Stimulated activated CD8-positive, alpha-beta memory T cell treated with anti-CD3 and anti-CD28 coated beads, Interleukin-12 subunit alpha, Interleukin-12 subunit beta, amount 100 ng/mL, for 24 hours (primary cell): ENCODE results near the gene PLA2R1.
A peak's percentile ranks its signal among the peaks of the same experiment; 100 is the strongest.

Experiments
- DNase-seq: peaks from one replicate; pipeline ENCODE4 v3.0.0-alpha.2; 2020; ENCODE audit errors: extremely low read depth

PLA2R1 gene

GRCh38 chr2:160062292-160063005, at the start of gene PLA2R1:
PLA2R1 (minus strand) TSS chr2:160062615; CDS start chr2:160062403, 212 bp downstream.
- no peak for DNase-seq

DNA sequence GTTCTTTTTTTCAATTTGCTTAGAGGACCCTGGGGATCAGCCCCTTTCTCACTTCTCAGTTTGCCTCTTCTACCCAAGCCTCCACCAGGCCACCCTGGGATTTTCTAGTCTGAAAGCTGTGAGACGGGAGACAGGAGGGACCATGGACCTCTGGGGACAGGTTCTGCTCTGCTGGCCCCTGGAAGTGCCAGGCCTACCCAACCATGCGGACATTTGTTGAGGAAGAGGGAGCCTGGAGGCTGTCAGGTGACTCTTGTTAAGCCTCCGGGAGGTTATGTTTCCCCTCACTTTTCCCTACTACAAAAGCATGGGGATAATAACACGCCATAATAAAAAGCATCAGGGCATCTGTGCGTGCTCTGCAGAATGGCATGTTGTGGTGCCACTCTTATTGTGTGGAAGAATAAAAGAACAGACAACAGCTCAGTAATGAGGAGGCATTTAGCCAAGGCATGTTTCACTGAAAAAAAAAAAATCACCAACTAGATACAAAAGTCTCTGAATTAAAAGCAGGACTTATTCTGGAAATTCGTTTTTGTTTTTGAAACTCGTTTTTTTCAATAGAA, 48.3 kb upstream of the PLA2R1 start:
- DNase-seq = no peak

DNA sequence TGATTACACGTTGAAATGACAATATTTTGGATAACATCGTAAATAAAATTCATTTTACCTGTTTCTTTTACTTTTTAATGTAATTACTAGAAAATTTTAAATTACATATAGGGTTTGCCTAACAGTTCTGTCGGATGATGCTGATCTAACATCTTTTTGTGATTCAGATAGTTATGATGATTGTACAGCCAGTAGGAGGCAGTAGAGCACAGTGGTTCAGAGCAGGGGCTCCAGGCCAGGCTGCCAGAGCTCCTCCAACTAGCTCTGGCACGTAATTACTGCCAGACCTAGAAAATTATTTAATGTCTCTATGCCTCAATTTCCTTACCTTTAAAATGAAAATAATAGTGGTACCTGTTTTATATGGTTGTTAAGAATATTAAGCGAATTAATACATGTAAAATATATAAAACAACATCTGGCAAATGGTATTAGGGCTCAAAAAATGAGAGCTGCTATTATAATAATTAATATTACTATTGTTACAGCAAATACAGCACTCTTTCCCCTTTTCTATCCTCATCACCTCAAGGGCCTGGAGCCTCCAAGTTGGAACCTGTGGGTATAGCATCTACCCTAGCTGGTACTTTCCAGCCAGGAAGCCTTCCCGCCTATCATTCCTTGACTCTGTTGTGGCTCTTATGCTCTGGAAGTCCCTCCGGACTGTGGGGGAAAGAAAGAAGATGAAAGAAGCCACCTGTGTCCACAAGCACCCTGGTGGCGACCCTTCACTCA, 47.7 kb upstream of the PLA2R1 start:
- DNase-seq = peak; percentile 23

- DNase-seq = no peak
Observed at GRCh38 chr2:160109243-160109642, 46.8 kb upstream of the PLA2R1 start.

DNA sequence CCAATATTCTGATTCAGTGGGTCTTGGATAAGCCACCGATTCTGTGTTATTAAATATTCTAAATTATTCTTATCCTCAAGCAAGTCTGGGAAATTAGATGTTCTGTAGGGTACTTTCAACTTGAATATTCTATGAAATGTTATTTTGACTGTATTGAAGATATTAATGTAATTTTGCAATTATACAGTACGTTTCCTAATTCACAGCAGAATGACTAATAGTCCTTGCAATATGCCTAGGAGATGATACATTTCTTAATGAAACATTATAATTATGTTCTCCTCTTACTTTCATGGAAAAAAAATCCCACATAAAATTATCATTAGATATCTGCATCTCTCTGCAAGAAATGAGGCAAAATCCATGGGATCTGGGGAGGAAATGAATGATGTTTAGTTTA, 46.2 kb upstream of the PLA2R1 start:
- no peak for DNase-seq

DNA sequence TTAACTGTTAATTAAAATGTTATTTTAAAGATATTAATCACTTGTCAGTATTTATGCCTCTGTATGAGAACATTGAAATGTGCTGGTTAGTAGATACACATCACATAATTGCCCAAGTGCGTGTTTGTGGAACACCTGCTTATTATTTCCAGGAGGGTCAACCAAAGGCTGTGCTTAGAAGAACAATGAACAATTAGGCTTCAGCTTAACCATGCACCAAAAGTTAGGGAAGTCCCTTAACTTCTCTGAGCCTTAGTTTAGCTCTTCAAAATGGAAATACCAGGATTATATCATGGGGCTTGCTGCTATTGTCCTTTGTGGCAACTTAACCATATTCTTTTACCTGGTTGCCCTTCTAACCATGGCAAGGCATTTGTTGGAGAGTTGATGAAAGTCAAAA, 43.0 kb upstream of the PLA2R1 start:
- DNase-seq = no peak

- no peak for DNase-seq
Observed at GRCh38 chr2:160104115-160104514, 41.7 kb upstream of the PLA2R1 start.

DNA sequence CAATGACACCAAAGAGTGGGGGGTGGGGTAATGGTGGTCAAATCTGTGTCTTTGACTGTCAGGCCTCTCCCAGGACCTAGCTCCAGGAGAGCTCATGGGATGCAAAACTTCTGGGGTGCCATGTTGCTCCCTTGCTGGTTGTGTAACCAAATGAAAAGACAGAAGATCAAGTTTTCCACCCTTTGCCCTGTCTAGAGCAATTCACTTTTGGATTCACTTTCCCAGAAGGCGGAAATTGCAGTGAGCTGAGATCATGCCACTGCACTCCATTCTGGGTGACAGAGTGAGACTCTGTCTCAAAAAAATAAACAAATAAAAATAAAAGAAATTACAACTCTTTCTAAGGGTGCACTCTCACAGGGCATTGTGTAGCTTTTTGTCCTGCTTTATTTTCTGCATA, 34.9 kb upstream of the PLA2R1 start:
- DNase-seq = no peak

DNA sequence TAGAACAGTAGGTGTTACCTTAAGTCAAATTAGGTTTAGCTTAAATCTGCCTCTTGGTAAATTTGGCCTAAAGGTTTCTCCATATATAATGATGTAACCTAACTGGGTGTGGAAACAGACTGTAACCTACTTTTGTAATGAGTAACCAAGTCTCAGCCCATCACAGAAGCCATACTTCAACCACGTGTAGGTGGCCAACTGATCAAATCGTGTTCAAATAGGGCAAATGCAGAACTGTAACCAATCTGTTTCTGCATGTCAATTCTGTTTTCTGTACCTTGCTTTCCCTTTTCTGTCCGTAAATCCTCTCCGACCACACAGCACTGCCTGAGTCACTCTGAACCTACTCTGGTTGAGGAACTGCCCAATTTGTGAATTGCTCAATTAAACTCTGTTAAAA, 34.0 kb upstream of the PLA2R1 start:
- no peak for DNase-seq

DNA sequence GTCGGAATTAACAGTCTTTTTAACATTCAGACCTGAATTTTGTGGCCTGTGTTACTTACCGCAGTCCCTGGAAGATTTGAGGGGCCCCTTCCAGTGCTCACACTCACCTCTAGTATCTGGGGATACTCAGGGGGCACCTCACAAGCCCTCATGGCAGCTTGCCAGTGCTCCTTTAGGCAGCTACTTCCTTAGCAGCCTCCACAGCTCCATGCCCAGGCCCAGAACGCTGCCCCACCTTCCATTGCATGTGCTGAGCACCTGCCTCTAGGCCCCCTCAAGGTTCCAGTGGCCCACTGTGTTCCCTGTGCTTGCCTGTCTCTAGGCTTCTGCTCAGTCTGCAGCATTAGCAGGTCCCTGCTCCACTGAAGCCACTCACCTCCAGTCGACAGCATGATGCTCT, 30.0 kb upstream of the PLA2R1 start:
- no peak for DNase-seq

DNA sequence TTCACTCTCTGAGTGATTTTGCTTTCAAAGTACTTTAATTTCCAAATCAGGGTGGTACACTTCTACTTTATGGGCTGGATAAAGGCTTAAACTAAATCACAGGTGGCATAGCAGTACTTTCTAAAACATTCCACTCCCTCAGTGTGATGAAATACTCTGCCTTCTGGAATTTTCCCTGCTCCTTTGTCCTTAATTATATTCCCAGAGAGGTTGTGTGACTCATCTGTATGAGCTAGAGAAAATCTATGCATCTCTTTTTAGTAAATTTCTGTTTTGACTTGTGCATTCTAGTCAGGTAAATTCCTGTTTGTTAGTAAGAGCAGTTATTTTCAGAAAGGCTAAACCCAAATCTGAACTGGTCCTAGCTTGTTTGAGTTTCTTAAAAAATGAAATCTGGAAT, 29.0 kb upstream of the PLA2R1 start:
- DNase-seq = no peak

- DNase-seq = no peak
Observed at GRCh38 chr2:160087854-160088745, 25.7 kb upstream of the PLA2R1 start.

GRCh38 chr2:160085662-160086061, 23.2 kb upstream of the PLA2R1 start:
- no peak for DNase-seq

DNA sequence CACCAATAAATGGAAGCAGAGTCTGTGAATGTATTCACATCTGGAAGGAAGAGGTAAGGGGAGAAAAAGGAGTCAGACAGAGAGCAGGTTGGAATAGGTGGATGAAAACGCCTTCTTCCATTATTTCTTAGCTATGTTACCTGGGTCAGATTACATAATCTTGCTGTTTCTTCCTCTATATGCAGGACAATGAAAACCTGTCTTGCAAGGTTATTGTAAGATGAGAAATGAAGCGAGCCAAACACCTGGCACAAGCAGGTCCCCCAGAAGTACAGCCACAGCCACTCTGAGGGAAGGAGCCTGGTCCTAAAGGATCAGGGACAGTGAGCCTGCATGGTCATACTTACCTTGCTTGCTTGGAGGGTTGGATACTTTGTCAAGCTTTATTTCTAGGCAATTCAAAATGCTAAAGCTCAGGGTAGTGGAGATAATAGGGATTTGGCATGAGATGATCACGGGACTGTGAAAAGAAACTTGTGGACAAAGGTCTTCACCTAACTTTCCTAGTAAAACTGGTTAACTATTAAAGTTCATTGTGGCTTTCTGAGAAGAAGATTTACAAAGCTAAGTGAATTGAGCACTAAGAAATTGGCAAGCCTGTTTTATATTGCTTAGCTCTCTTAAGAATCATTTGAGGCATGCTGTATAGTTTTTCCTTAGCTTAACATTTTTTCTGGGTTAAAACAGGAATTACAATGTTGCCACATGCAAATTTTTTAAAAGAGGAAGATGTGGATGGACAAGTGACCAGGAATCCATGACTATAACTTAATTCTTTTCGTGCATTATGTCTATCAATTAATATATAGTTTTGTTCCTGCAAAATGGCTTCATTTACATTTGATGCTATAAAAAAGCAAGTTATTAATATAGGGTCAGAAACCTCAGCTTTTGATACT, 15.7 kb upstream of the PLA2R1 start:
- DNase-seq = no peak

DNA sequence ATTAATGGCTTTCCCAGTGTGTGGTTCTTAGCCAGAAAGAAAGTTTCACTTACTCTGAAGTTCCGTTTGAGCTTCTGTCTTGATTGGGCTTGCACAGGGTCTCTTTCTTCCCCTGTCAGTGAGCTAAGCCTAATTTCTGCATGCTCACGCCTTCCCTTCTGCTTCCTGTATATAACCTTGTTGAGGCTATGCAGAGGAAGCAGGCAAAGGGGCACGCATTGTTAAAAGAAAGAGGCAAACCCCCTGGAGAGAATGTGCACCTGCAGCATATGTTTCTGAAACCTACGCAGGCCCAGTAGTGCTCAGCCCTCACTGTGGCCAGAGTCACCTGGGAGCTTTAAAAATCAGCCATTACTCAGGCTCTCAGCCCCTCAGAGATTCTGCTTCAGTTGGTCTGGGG, 14.5 kb upstream of the PLA2R1 start:
- DNase-seq = no peak

DNA sequence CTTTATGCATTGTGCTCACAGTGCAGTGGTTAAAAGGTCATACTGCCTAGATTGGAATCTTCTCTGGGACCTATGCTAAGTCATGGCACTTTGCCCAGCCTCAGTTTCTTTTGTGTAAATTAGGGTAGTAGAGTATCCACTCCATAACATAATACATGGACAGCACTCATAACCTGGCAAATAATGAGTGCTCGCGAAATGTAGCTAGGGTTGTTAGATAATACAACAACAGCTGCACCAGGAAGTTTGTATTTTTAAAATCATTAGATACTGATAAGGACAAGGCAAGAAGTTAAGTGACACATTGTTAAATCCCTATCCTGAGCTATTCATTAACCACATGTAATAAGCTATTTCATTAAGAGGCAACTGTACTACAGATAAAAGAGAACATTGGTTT, 13.8 kb upstream of the PLA2R1 start:
- DNase-seq = no peak

GRCh38 chr2:160075171-160075570, 12.8 kb upstream of the PLA2R1 start:
- no peak for DNase-seq

GRCh38 chr2:160073284-160073888, 11.0 kb upstream of the PLA2R1 start:
- DNase-seq = no peak

DNA sequence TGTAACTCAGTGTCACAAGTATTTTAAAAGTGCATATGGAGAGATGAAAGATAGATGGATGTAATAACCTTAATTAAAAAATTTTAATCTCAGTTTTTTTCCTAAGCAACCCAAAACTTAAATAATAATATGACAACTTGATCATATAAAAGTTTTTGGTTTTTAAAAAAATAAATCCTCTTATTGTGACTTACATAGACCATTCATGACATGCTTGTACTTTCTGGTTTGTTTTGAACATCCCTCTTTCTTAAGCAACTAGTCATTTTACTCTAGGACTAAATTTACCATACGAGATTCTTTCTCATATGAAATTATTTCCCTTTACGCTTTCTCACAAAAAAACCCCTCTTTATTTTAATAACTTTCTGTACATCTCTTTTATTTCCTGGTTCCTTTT, 6.5 kb upstream of the PLA2R1 start:
- no peak for DNase-seq

- DNase-seq = no peak
Observed at GRCh38 chr2:160064916-160065315, 2.5 kb upstream of the PLA2R1 start.
